K562 (cell line): ENCODE measurements around the gene SDK1. TPM values are rescaled to one million over a fixed set of nuclear protein-coding genes. Genes with fewer than 3 reads are reported as not detected.

Source experiments
- ATAC-seq: fragments of 200-7000 bp; cut with Tn5 transposase; 3 replicates; pipeline ENCODE4 v1.9.1; 2020; ENCODE audit warnings: moderate library complexity
- BruUV-seq: library from RNA; stranded (reverse); fragments of 400-500 nt; replicated peaks from 2 replicates; lab custom pipeline; 2021; lab: Mats Ljungman, UMichigan
- CTCF ChIA-PET: fragments of 300-600 bp; formaldehyde crosslinking; extraction: SDS; loops from one replicate; lab custom pipeline; 2021; ENCODE audit warnings: low intra/inter-chr PET ratio; lab: Yijun Ruan, JAX
- POLR2A ChIA-PET: fragments of 300-600, 350-650 bp; sonication (Branson Sonifier 250); formaldehyde crosslinking; extraction: SDS; loops from one replicate; lab custom pipeline; 2021; ENCODE audit warnings: antibody characterized with exemption, inconsistent platforms; lab: Yijun Ruan, JAX
- DNase-seq, 4 experiments: peaks; one replicate each; pipeline versions ENCODE4 v3.0.0 to v3.0.0-alpha.2; 2011 to 2018; ENCODE audit warnings: low spot score in 3 of 4, mixed read lengths in 3 of 4; ENCODE audit errors: extremely low read depth in 1 of 4
- FAIRE-seq: peaks from 2 replicates; lab custom pipeline; 2011; peaks lifted over from hg19 to GRCh38; lab: Jason Lieb, UNC
- H2AFZ ChIP-seq: 2 replicates; pipeline ENCODE4 v1.6.0; 2011; ENCODE audit warnings: low read depth, low read length, control low read depth, inconsistent platforms
- H3K27ac ChIP-seq: fragments of 200-600 bp; 3 replicates; pipeline ENCODE4 v1.8.0; 2011; ENCODE audit warnings: low read depth, mild to moderate bottlenecking, control low read depth, inconsistent platforms, low read length, moderate library complexity, mixed read lengths; ENCODE audit errors: extremely low read depth
- H3K27me3 ChIP-seq, 2 experiments: fragments of 300-600 bp in 1 of 2; 2 replicates in 1 of 2; 3 replicates in 1 of 2; pipeline versions ENCODE4 v1.6.0 to v1.8.0; 2011; ENCODE audit warnings: inconsistent platforms in 2 of 2, low read length in 2 of 2, mild to moderate bottlenecking in 1 of 2, mixed read lengths in 1 of 2, moderate library complexity in 1 of 2; ENCODE audit not compliant: control insufficient read depth in 2 of 2, insufficient read depth in 2 of 2
- H3K36me3 ChIP-seq: fragments of 300-600 bp; 3 replicates; pipeline ENCODE4 v1.8.0; 2011; ENCODE audit warnings: mild to moderate bottlenecking, low read length, inconsistent platforms; ENCODE audit not compliant: control insufficient read depth, insufficient read depth
- H3K4me1 ChIP-seq, 2 experiments: fragments of 200-600 bp in 1 of 2; replicated peaks in 1 of 2; 2 replicates in 1 of 2; 3 replicates in 1 of 2; pipeline versions ENCODE4 v1.5.1 to v1.8.0; 2011; ENCODE audit warnings: inconsistent platforms in 2 of 2, low read length in 2 of 2, mild to moderate bottlenecking in 1 of 2, mixed read lengths in 1 of 2, moderate library complexity in 1 of 2; ENCODE audit not compliant: control insufficient read depth in 2 of 2, insufficient read depth in 2 of 2
- H3K4me2 ChIP-seq: 2 replicates; pipeline ENCODE4 v1.6.1; 2011; ENCODE audit warnings: low read length, control low read depth, inconsistent platforms, mixed read lengths; ENCODE audit not compliant: insufficient read depth
- H3K4me3 ChIP-seq: fragments of 200-600 bp; sonication (generic), shearing (Covaris generic); 2 replicates; pipeline ENCODE4 v1.5.1; 2016; ENCODE audit warnings: control low read depth, inconsistent platforms
- H3K79me2 ChIP-seq: fragments of 200-600 bp; 3 replicates; pipeline ENCODE4 v1.8.0; 2011; ENCODE audit warnings: low read length, inconsistent platforms; ENCODE audit not compliant: control insufficient read depth, insufficient read depth
- H3K9ac ChIP-seq, 2 experiments: 2 replicates each; pipeline versions ENCODE4 v1.6.0 to v1.6.1; 2011; ENCODE audit warnings: low read depth in 2 of 2, low read length in 2 of 2, control low read depth in 1 of 2, inconsistent platforms in 1 of 2, mild to moderate bottlenecking in 1 of 2, mixed read lengths in 1 of 2; ENCODE audit not compliant: insufficient read depth in 1 of 2
- H3K9me1 ChIP-seq: one replicate; pipeline ENCODE4 v1.6.0; 2011; ENCODE audit warnings: inconsistent platforms, mild to moderate bottlenecking, low read length, moderate library complexity; ENCODE audit not compliant: control insufficient read depth, insufficient read depth
- H3K9me3 ChIP-seq: replicated peaks from 2 replicates; pipeline ENCODE4 v1.5.1; 2011; ENCODE audit warnings: low read depth, low read length, inconsistent platforms; ENCODE audit not compliant: control insufficient read depth, insufficient read depth
- H4K20me1 ChIP-seq: replicated peaks from 2 replicates; pipeline ENCODE4 v1.6.1; 2011; ENCODE audit warnings: low read length, inconsistent platforms, mixed read lengths; ENCODE audit not compliant: control insufficient read depth, insufficient read depth
- ETS1 ChIP-seq: conservative IDR thresholded peaks from 2 replicates; pipeline ENCODE4 v1.6.1; 2011; ENCODE audit warnings: low read depth, mild to moderate bottlenecking, low read length; ENCODE audit not compliant: control insufficient read depth
- GATAD2A ChIP-seq: fragments of 450-650 bp; IDR thresholded peaks from 2 replicates; pipeline ENCODE4 v1.6.1; 2017
- HOXB6 ChIP-seq: fragments of 250-450 bp; sonication (Bioruptor Pico); IDR thresholded peaks from 2 replicates; pipeline ENCODE4 v1.5.1; 2022; ENCODE audit warnings: mild to moderate bottlenecking, borderline replicate concordance
- JUN ChIP-seq, 2 experiments: sonication (generic) in 1 of 2; formaldehyde crosslinking in 1 of 2; IDR thresholded peaks; 2 replicates each; pipeline versions ENCODE4 v1.6.1 to v1.8.0; 2012 to 2022; ENCODE audit warnings: borderline replicate concordance in 2 of 2, mild to moderate bottlenecking in 2 of 2, improper control_type of control experiment in 1 of 2, low read depth in 1 of 2, low read length in 1 of 2, missing genetic modification reagents in 1 of 2
- JUND ChIP-seq, 2 experiments: IDR thresholded peaks; 2 replicates in 1 of 2; 3 replicates in 1 of 2; pipeline ENCODE4 v1.6.1; 2011; ENCODE audit warnings: borderline replicate concordance in 2 of 2, low read depth in 2 of 2, low read length in 2 of 2, improper control_type of control experiment in 1 of 2, missing biosample characterization in 1 of 2, missing genetic modification characterization in 1 of 2, missing genetic modification reagents in 1 of 2
- LCOR ChIP-seq: sonication (generic); formaldehyde crosslinking; IDR thresholded peaks from 2 replicates; pipeline ENCODE4 v1.8.0; 2022; ENCODE audit warnings: mild to moderate bottlenecking, missing genetic modification reagents
- MLX ChIP-seq, 2 experiments: fragments of 450-650 bp in 1 of 2; sonication (generic) in 1 of 2; formaldehyde crosslinking; conservative IDR thresholded peaks; 2 replicates each; pipeline versions ENCODE4 v1.4.0 to v1.8.1; 2020 to 2022; ENCODE audit warnings: mild to moderate bottlenecking in 1 of 2, missing genetic modification reagents in 1 of 2
- MXI1 ChIP-seq: IDR thresholded peaks from 2 replicates; pipeline ENCODE4 v1.6.1; 2011; ENCODE audit warnings: low read depth, mild to moderate bottlenecking, improper control_type of control experiment, low read length
- NFE2L1 ChIP-seq: fragments of 450-650 bp; IDR thresholded peaks from 2 replicates; pipeline ENCODE4 v1.6.1; 2016; ENCODE audit warnings: missing genetic modification characterization, low read depth, mild to moderate bottlenecking, missing compliant biosample characterization, moderate library complexity, borderline replicate concordance
- NR2F6 ChIP-seq: fragments of 450-650 bp; formaldehyde crosslinking; IDR thresholded peaks from 2 replicates; pipeline ENCODE4 v1.4.0; 2020; ENCODE audit warnings: mild to moderate bottlenecking
- NR3C1 ChIP-seq: sonication (generic); formaldehyde crosslinking; IDR thresholded peaks from 2 replicates; pipeline ENCODE4 v1.8.1; 2022; ENCODE audit warnings: missing genetic modification reagents
- SNIP1 ChIP-seq: fragments of 450-650 bp; IDR thresholded peaks from 2 replicates; pipeline ENCODE4 v1.7.1; 2017; ENCODE audit warnings: low read depth, mild to moderate bottlenecking
- SP1 ChIP-seq: sonication (generic); formaldehyde crosslinking; IDR thresholded peaks from 2 replicates; pipeline ENCODE4 v1.8.1; 2022; ENCODE audit warnings: mild to moderate bottlenecking, missing genetic modification reagents
- SREBF1 ChIP-seq: fragments of 150-350 bp; IDR thresholded peaks from 2 replicates; pipeline ENCODE4 v1.6.1; 2014; ENCODE audit warnings: antibody characterized with exemption, low read depth, low read length, borderline replicate concordance
- ZBTB9 ChIP-seq: fragments of 450-650 bp; formaldehyde crosslinking; IDR thresholded peaks from 2 replicates; pipeline ENCODE4 v1.4.0; 2020; ENCODE audit warnings: mild to moderate bottlenecking, moderate library complexity
- ZC3H11A ChIP-seq: IDR thresholded peaks from 2 replicates; pipeline ENCODE4 v1.6.1; 2012; ENCODE audit warnings: low read depth, low read length, improper control_type of control experiment
- ZNF41 ChIP-seq: fragments of 250-450 bp; sonication (Bioruptor Pico); conservative IDR thresholded peaks from 2 replicates; pipeline ENCODE4 v1.4.0; 2020; ENCODE audit warnings: mild to moderate bottlenecking
- ZNF76 ChIP-seq: fragments of 250-450 bp; sonication (Bioruptor Pico); IDR thresholded peaks from 2 replicates; pipeline ENCODE4 v1.4.0; 2020; ENCODE audit warnings: mild to moderate bottlenecking, moderate library complexity, borderline replicate concordance
- WGBS: fragments of 100-300 bp; shearing (Covaris generic); methylation state at CpG from one replicate; pipeline ENCODE4 v1.1.6; 2016; ENCODE audit warnings: low coverage, mixed read lengths; ENCODE audit not compliant: insufficient coverage; ENCODE audit errors: missing lambda C conversion rate; 5-methylcytosine and 5-hydroxymethylcytosine counted together
- in situ Hi-C: fragments of 300-500 bp; cut with MboI; formaldehyde crosslinking; loops from 4 replicates; pipeline ENCODE4 v1.15.0; 2018; ENCODE audit warnings: inconsistent platforms, mixed read lengths
- intact Hi-C: fragments of 100-400 bp; cut with micrococcal nuclease; formaldehyde crosslinking; loops from 2 replicates; pipeline ENCODE4 v1.14.2; 2022
- polyA plus RNA-seq, 8 experiments: library from polyadenylated mRNA; depleted of rRNA in 4 of 8; stranded (reverse) in 5 of 8; unstranded in 3 of 8; fragments of >200 nt; fragmentation: Nextera tagmentation in 2 of 8; fragmentation: Illumina TruSeq in 1 of 8; extraction: Ambion mirVana in 2 of 8; extraction: Trizol in 1 of 8; gene quantifications; 2 replicates each; pipeline versions ENCODE4 v1.2.1 to v1.2.3, GENCODE V29; 2011 to 2014; ENCODE audit warnings: inconsistent platforms in 1 of 8, missing spikeins in 1 of 8
- total RNA-seq, 7 experiments: library from RNA; depleted of rRNA in 6 of 7; stranded (reverse); fragments of >200 nt in 6 of 7; fragmentation: Illumina TruSeq in 2 of 7; extraction: Trizol in 2 of 7; gene quantifications; 2 replicates each; pipeline versions ENCODE4 v1.2.1 to v1.2.3, GENCODE V29; 2011 to 2021; ENCODE audit warnings: low replicate concordance in 1 of 7

The SDK1 gene
- total and polyA plus RNA-seq, 9 of the 15 experiments (the other 6 are each of a cell fraction or from before 2014, with no cell fraction given), result 0.16 TPM; not detected in 8

DNA sequence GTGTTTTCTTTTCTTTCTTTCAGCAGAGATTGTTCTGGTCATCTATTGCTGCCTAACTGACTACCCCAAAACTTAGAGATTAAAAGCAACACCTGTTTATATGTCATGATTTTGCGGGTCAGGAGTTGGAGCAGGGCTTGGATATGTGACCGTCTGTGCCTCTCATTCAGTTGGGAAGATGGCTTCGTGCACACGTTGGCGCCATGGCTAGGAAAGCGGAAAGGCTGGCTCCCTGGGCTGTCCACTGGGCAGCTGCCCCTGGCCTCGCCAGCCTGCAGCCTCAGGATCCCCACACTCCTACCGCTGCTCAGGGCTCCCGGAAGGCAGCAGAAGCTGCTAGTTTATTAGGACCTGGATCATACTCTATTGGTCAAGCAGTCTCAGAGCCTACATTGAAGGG is 742.9 kb downstream of the SDK1 start:
- H3K9me3 ChIP-seq, result no peaks in the 10 kb centered on the region
- no peak overlapping the region for H3K4me3 ChIP-seq
- no peaks in the 10 kb centered on the region for H3K79me2 ChIP-seq
- no peak overlapping the region for H3K4me2 ChIP-seq
- peaks cover 5 to 23% of the 10 kb centered on the region in 2 experiments; a peak in 3 of 5 replicates for H3K27me3 ChIP-seq
- H3K36me3 ChIP-seq, result no peaks in the 10 kb centered on the region
- no peaks in the 10 kb centered on the region for H3K4me1 ChIP-seq
- no peak overlapping the region for H2AFZ ChIP-seq
- ChIA-PET POLR2A (interaction anchor here (0.6 kb wide), 2 partner anchors 32 to 1175 kb away, joined by 3 to 4 read pairs; no protein-coding TSS in a partner anchor), CTCF (no interaction called here)
- no TSS peak for BruUV-seq
- in situ Hi-C loops, result no loop called here
- intact Hi-C loops, result no loop called here
- FAIRE-seq, result no peak
- no peak for ATAC-seq
- TF ChIP-seq JUND (IDR thresholded peaks at IDR 0.05; ENCODE audit: borderline replicate concordance, low read depth, low read length) (no peak), JUND (tag; IDR thresholded peaks at IDR 0.05; ENCODE audit: borderline replicate concordance, low read depth, low read length) (no peak), ZNF41 (CRISPR knock-in tag) (no peak), SP1 (CRISPR knock-in tag) (no peak), JUN (IDR thresholded peaks at IDR 0.05; ENCODE audit: borderline replicate concordance, low read depth, low read length) (no peak), JUN (CRISPR knock-in tag; IDR thresholded peaks at IDR 0.05; ENCODE audit: borderline replicate concordance) (no peak), SREBF1 (no peak), ETS1 (no peak), NR2F6 (no peak), MXI1 (no peak), HOXB6 (CRISPR knock-in tag) (no peak), ZBTB9 (no peak), ZC3H11A (no peak), MLX (CRISPR knock-in tag; conservative IDR thresholded peaks at IDR 0.05) (no peak), SNIP1 (no peak), LCOR (CRISPR knock-in tag) (no peak), NR3C1 (CRISPR knock-in tag) (no peak), NFE2L1 (tag) (no peak), GATAD2A (no peak), ZNF76 (CRISPR knock-in tag) (no peak)
- no peak for DNase-seq
- 0% methylated on average over 9 of the region's 9 CpGs for WGBS
- H3K9me1 ChIP-seq, result no peaks in the 10 kb centered on the region
- H4K20me1 ChIP-seq, result no peaks in the 10 kb centered on the region
- H3K27ac ChIP-seq, result no peak overlapping the region
- H3K9ac ChIP-seq, result no peak overlapping the region
